Measurements from ENCODE around the gene AP2A2. TPM values are rescaled to one million over a fixed set of nuclear protein-coding genes. Genes with fewer than 3 reads are reported as not detected.

The AP2A2 gene
- polyA plus RNA-seq, 1 donor from 2014 or later = 7.1 TPM

DNA sequence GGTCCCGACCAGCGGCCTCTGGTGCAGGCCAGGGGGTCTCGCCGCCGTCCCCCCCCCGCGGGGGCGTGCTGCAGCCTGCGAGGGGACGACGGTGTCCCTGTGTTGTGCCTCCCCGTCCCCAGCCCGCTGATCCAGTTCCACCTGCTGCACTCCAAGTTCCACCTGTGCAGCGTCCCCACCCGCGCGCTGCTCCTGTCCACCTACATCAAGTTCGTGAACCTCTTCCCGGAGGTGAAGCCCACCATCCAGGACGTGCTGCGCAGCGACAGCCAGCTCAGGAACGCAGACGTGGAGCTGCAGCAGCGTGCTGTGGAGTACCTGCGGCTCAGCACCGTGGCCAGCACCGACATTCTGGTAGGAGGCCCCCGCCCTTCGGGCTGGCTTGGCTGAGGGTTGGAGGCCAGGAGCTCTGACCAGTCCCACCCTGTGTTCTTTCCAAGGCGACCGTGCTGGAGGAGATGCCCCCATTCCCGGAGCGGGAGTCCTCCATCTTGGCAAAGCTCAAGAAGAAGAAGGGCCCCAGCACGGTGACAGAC, 68.0 kb downstream of the AP2A2 start:
- Mint-ChIP-seq H3K9me3 (no peaks in the 10 kb centered on the region), H3K36me3 (peaks cover 1% of the 10 kb centered on the region), H3K4me1 (peaks cover 0 to 12% (median 6%) of the 10 kb centered on the region in 3 donors), H3K27me3 (no peaks in the 10 kb centered on the region), H3K4me3 (no peak overlapping the region), H3K27ac (no peak overlapping the region)

DNA sequence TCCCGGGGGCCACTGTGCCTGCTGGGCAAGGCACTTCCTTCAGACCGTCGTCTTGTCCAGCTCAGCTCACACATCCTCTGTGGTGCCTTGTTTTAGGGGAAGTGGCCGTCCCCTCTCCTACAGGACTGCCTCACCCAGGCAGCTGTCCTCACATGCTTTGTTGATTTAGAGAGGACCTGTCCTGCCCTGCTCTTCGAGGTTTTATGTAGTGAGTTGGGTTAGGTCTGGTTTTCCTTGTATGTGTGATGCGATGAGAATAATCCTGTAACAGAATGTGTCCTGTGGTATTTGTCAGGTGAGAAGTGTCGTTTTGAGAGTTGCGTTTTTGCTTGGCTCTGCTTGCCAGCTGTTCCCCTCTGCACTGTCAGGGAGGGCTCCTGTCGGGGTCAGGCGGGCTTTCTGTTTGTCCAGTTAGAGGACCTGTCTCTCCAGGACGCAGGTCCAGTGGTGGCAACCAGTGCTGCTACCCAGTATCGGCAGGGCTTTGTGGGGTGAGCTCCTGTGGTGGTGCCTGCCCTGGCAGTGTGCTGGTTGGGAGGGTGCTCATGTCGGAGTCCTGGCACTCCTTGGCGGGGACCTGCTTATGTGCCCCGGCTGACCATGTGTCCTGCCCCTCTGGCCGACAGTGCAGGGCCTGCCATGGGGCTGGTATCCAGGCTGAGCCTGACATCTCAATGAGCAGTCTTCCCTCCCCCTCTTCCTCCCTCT, 69.5 kb downstream of the AP2A2 start:
- H3K36me3 Mint-ChIP-seq = peaks cover 1% of the 10 kb centered on the region
- H3K4me1 Mint-ChIP-seq = peaks cover 0 to 12% (median 6%) of the 10 kb centered on the region in 3 donors
- no peaks in the 10 kb centered on the region for H3K9me3 Mint-ChIP-seq
- H3K27me3 Mint-ChIP-seq = no peaks in the 10 kb centered on the region
- H3K27ac Mint-ChIP-seq = no peak overlapping the region
- no peak overlapping the region for H3K4me3 Mint-ChIP-seq

DNA sequence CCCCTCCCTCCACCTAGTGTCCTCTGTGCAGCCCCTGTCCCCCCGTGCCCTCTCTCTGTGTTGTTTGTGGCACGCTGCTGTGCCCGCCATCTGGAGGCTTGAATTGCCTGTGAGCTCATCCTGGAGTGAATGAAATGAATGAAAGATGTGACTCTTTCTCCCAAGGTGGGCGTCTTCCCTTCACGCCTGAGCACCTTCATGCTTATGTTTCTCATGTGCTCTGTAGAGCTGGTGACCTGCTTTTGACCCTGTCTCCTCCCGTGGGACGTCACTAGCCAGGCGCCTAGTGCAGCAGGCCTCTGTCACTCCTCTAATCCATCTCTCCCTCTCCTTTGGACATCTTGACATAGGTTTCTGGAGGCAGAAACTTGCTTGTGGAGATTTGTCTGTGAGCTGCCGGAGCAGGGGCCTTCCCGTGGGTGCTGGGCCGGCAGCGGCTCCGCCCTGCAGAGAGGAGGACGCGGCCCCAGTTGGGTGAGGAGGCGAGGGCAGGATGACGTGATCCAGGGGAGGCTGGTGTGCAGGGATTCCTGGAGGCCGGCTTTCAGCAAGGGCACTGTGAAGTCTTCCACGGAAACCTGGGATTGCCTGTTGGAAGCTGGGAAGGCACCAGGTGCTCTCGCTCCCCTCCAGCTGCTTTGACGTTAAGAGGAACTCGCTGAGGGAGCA, 70.2 kb downstream of the AP2A2 start:
- peak overlapping the region in 2 of 4 donors; percentile 70 to 74 for H3K4me3 Mint-ChIP-seq
- no peaks in the 10 kb centered on the region for H3K9me3 Mint-ChIP-seq
- H3K27me3 Mint-ChIP-seq = no peaks in the 10 kb centered on the region
- peaks cover 1% of the 10 kb centered on the region for H3K36me3 Mint-ChIP-seq
- H3K27ac Mint-ChIP-seq = peak overlapping the region in 2 of 3 donors; percentile 18 to 47
- peaks cover 0 to 12% (median 6%) of the 10 kb centered on the region in 3 donors for H3K4me1 Mint-ChIP-seq

- Mint-ChIP-seq H3K4me1 (peaks cover 0 to 14% (median 6%) of the 10 kb centered on the region in 3 donors), H3K4me3 (no peak overlapping the region), H3K9me3 (no peaks in the 10 kb centered on the region), H3K27ac (peak overlapping the region in 2 of 3 donors; percentile 18 to 39), H3K36me3 (peaks cover 3% of the 10 kb centered on the region), H3K27me3 (no peaks in the 10 kb centered on the region)
Observed at GRCh38 chr11:996681-997080, 71.0 kb downstream of the AP2A2 start.

GRCh38 chr11:997907-998306, 72.2 kb downstream of the AP2A2 start:
- no peaks in the 10 kb centered on the region for H3K9me3 Mint-ChIP-seq
- no peak overlapping the region for H3K27ac Mint-ChIP-seq
- H3K4me1 Mint-ChIP-seq = peaks cover 0 to 14% (median 6%) of the 10 kb centered on the region in 3 donors
- H3K27me3 Mint-ChIP-seq = no peaks in the 10 kb centered on the region
- peaks cover 3% of the 10 kb centered on the region for H3K36me3 Mint-ChIP-seq
- no peak overlapping the region for H3K4me3 Mint-ChIP-seq

DNA sequence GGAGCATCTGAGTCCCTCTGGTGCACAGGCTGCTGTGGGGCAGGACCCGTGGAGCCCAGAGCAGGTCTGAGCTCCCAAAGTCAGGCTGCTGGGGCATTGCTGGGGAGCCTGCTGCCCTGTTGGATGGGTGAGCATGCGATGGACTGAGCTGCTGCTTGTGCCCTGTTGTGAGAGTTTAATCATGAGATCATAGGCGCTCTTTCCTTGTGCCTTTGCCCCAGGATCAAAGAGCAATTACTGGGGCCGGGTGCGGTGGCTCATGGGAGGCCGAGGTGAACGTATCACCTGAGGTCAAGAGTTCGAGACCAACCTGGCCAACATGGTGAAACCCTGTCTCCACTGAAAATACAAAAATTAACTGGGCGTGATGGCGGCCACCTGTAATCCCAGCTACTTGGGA, 73.3 kb downstream of the AP2A2 start:
- no peaks in the 10 kb centered on the region for H3K9me3 Mint-ChIP-seq
- peaks cover 0 to 14% (median 6%) of the 10 kb centered on the region in 3 donors for H3K4me1 Mint-ChIP-seq
- no peaks in the 10 kb centered on the region for H3K27me3 Mint-ChIP-seq
- H3K36me3 Mint-ChIP-seq = peaks cover 3% of the 10 kb centered on the region
- H3K27ac Mint-ChIP-seq = no peak overlapping the region
- no peak overlapping the region for H3K4me3 Mint-ChIP-seq

DNA sequence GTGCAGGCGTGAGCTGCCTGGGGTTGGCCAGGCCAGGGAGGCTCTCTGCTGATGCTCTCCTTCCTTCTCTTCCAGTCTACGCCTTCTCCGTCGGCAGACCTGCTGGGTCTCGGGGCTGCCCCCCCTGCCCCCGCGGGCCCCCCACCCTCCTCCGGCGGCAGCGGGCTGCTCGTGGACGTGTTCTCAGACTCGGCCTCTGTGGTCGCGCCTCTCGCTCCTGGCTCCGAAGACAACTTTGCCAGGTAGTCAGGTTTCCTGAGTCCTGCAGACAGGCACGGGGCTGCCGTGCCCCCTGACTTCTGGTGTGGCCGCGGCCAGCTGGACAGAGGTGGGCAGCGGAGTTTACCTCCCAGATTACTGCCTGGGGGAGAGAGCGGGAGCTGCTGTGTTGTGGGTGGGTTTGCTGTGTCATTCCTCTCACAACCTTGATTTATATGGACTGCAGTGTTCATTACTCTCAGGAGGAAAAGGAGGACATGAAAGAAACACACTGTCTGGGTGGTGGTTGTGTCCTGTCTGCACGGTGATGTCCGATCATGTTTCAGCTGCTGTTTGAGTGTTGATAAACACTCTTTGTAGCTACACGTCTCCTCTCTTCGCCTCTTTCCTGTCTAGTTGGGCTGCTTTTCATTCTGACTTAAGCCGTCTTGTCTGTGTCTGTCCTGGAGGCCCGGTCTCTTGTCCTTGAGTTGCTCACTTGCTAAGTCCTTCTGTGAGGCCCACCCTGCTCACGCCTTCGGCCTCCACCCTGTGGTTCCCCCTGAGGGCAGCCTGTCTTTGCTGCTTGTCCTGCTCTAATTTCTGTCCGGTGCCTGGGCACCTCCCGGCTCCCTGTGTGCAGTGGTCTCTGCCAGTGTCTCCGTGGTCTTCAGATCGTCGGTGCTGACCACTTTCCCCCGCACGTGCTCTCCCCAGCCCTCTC, 74.9 kb downstream of the AP2A2 start:
- Mint-ChIP-seq H3K4me1 (peaks cover 0 to 9% (median 4%) of the 10 kb centered on the region in 3 donors), H3K4me3 (no peak overlapping the region), H3K9me3 (no peaks in the 10 kb centered on the region), H3K27ac (peak overlapping the region in 1 of 3 donors; percentile 35), H3K36me3 (peaks cover 5% of the 10 kb centered on the region), H3K27me3 (no peaks in the 10 kb centered on the region)

- Mint-ChIP-seq H3K36me3 (peaks cover 3% of the 10 kb centered on the region), H3K27ac (peak overlapping the region in 1 of 3 donors; percentile 35), H3K27me3 (no peaks in the 10 kb centered on the region), H3K9me3 (no peaks in the 10 kb centered on the region), H3K4me1 (peaks cover 0 to 3% (median 0%) of the 10 kb centered on the region in 3 donors), H3K4me3 (no peak overlapping the region)
Observed at GRCh38 chr11:1001617-1002405, 76.1 kb downstream of the AP2A2 start.

- Mint-ChIP-seq H3K27me3 (no peaks in the 10 kb centered on the region), H3K27ac (no peak overlapping the region), H3K36me3 (peaks cover 3% of the 10 kb centered on the region), H3K4me1 (peaks cover 0 to 3% (median 0%) of the 10 kb centered on the region in 3 donors), H3K4me3 (no peak overlapping the region), H3K9me3 (no peaks in the 10 kb centered on the region)
Observed at GRCh38 chr11:1002406-1002984, 76.8 kb downstream of the AP2A2 start.

DNA sequence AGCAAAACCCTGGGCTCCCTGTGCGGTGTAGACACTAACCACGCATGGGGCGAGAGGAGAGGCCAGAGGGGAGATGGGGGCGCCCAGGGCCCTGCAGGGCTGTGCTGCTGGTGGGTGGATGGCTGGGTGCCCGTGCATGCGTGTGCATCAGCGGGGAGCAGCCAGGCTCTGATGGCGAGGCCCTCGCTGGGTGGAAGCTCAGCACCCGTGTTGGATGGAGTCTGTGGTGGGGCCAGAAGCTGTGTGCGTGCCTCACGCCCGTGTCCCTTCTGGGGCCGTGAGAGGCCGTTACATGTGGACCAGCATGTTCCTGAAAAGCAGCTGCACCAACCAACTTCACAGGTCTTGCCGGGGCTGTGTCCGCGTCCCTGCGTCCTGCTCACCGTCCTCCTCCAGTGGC, 77.5 kb downstream of the AP2A2 start:
- Mint-ChIP-seq H3K4me1 (peaks cover 0 to 3% (median 0%) of the 10 kb centered on the region in 3 donors), H3K27me3 (no peaks in the 10 kb centered on the region), H3K4me3 (no peak overlapping the region), H3K27ac (no peak overlapping the region), H3K9me3 (no peaks in the 10 kb centered on the region), H3K36me3 (peaks cover 3% of the 10 kb centered on the region)

DNA sequence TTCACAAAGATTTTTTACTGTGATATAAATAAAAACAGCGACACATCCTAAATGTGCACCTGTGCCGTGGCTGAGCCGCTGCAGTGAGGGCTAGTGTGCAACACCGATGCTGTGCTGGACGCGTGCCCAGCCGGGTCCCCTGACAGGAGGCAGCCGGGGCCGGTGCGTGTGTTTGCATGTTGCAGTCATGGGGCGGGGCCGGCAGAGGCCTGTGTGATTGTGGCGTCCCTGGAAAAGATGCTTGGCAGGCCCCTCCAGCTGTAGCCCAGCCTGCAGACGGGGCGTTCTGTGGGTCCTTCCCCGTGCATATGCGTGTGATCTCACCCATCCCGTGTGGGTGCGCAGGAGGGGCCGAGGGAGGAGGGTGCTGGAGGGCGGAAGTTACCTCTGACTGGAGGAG, 80.3 kb downstream of the AP2A2 start:
- H3K27me3 Mint-ChIP-seq = no peaks in the 10 kb centered on the region
- no peaks in the 10 kb centered on the region for H3K9me3 Mint-ChIP-seq
- H3K36me3 Mint-ChIP-seq = peaks cover 6% of the 10 kb centered on the region
- H3K4me3 Mint-ChIP-seq = no peak overlapping the region
- peaks cover 0 to 5% (median 0%) of the 10 kb centered on the region in 3 donors for H3K4me1 Mint-ChIP-seq
- H3K27ac Mint-ChIP-seq = no peak overlapping the region

DNA sequence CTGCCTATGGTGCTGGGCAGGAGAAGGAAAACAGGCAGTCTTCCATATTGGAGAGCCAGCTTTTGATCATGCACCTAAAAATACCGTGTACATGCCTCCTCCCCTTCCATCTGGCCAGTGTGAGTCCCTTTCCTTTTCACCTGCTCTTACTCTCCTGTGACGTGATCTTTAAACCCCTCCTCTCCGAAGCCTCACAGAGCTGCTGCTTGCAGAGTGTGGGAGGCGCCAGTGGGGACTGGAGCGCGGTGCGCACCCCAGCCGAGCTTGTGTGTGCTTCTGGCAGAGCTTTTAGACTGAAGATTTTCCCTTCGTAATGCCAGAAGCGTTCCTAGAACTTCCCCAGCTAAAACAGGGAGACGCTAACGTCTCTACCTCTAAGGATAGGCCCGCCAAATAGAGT, 81.1 kb downstream of the AP2A2 start:
- peaks cover 4% of the 10 kb centered on the region for H3K36me3 Mint-ChIP-seq
- no peak overlapping the region for H3K4me3 Mint-ChIP-seq
- peaks cover 0 to 3% (median 0%) of the 10 kb centered on the region in 3 donors for H3K4me1 Mint-ChIP-seq
- no peaks in the 10 kb centered on the region for H3K9me3 Mint-ChIP-seq
- no peaks in the 10 kb centered on the region for H3K27me3 Mint-ChIP-seq
- no peak overlapping the region for H3K27ac Mint-ChIP-seq

- H3K36me3 Mint-ChIP-seq = peaks cover 6% of the 10 kb centered on the region
- H3K27me3 Mint-ChIP-seq = no peaks in the 10 kb centered on the region
- no peaks in the 10 kb centered on the region for H3K9me3 Mint-ChIP-seq
- H3K27ac Mint-ChIP-seq = no peak overlapping the region
- no peak overlapping the region for H3K4me3 Mint-ChIP-seq
- H3K4me1 Mint-ChIP-seq = peaks cover 0 to 3% (median 0%) of the 10 kb centered on the region in 3 donors
Observed at GRCh38 chr11:1007279-1007678, 81.6 kb downstream of the AP2A2 start.

All from IgD-negative memory B cell (primary cell).